Fibroblast of gingiva (primary cell): Measurements from ENCODE around the gene PRKAG2.
"Not testable (repeated sequence)": the region's sequence is repeated elsewhere in the genome, so short reads cannot be mapped to it uniquely, and the experiment has no call there.

Experiments used
- DNase-seq: peaks from one replicate; pipeline ENCODE4 v3.0.0-alpha.2; 2011; ENCODE audit warnings: low read depth

Gene PRKAG2

DNA sequence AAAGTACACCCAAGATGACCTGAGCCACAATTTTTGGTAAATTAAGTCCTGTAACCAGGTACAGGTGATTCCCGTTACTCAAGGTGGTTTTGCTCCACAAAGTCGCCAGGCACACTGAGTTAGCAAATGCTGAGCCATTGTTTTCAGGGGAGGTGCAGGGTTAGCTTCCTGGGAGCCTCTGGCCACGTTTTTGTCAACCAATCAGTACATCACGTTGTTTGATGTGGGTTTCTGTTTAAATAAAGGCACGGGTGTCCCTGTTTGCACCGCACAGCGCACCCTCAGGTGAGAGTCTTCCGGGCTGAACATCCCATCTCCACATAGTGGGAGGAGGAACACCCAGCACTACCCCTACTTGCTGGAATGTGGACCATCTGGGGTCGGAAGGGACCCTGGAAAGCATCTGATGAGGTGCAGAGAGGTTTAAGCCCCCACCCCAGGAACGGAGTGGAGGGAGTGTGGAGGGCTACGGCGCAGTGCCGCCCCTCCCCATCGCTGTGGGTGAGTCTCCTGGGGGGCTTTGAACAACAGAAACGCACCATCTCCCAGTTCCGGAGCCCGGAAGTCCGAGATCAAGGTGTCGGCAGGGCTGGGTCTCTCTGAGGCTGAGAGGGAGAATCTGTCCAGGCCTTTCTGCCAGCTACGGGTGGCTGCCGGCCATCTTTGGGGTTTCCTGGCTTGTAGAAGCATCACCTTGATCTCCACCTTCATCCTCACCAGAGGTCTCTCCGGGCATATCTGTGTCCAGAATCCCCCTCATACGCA is 42.5 kb downstream of the PRKAG2 start:
- DNase-seq: no peak

DNA sequence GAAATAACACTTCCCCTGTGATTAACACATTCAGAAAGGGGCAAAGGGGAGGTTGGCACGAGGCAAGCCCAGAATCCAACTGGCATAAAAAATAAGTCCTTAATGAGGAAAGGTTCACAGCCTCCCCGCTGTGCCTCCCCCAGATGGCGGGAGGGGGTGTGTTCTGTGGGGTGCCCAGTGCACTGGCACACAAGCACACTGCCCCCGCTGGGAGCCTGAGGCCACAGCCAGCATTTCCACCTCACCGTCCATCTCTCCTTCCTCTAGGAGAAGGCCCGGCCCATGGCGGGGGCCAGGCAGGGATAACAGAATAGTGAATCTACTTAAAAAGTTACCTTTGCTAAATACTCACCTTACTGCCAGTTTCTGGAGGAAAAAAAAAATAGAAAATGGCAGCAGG is 43.2 kb downstream of the PRKAG2 start:
- no peak for DNase-seq

DNA sequence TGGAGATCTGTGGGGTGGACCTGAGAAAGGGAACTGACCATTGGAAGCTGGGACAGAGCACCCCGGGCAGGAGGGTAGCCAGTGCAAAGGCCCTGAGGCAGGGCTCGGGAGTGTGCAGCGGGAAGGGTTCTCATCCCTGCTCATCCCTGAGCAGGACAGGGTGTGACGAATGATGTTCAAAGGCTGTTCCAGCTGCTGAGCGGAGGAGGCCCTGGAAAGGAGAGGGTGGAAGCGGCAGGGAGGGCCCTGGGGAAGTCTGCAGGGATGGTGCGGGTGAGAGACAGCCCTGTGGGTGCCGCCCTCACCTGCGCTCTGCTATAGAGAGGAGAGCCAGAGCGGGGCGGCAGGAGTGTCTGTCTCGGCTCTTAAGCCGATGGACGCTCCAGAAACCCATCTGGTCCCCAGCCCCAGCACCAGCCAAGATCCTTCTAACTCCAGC is 43.7 kb downstream of the PRKAG2 start:
- DNase-seq: no peak

DNA sequence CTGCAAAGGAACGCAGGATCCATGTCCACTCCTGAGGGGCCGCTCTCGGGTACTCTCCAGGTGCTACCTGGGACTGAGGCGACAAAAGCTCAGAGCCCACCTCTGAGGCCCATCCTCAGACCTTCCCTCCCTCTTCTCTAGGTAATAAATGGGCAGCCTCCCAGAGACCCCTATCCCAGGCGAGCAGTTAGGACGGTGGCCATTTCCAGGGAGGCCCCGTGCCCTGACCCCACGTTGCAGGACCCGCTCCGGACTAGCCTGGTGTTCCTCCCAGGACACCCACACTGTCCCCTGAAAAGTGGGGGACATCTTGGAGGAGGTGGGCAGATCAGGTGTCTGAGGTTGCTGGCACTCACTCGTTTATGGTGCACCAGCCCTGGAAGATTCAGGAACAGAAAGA is 44.3 kb downstream of the PRKAG2 start:
- no peak for DNase-seq

DNA sequence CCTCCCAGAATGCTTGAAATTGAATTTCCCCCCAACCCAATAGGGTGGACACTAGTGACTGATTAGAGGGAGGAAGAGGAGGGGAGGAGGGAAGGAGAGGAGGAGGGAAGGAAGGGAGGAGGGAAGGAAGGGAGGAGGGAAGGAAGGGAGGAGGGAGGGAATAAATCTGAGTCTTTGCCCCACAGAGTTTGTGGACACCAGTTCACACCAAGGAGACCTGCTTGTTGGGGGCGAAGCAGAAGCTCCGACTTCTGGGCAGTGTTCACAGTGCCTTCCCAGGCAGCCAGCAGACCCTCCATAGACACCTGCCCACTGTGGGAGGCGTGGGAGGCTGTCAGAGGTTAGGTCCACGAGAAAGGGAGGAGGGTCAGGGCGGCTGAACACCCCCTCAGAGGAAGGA is 44.8 kb downstream of the PRKAG2 start:
- DNase-seq: no peak

DNA sequence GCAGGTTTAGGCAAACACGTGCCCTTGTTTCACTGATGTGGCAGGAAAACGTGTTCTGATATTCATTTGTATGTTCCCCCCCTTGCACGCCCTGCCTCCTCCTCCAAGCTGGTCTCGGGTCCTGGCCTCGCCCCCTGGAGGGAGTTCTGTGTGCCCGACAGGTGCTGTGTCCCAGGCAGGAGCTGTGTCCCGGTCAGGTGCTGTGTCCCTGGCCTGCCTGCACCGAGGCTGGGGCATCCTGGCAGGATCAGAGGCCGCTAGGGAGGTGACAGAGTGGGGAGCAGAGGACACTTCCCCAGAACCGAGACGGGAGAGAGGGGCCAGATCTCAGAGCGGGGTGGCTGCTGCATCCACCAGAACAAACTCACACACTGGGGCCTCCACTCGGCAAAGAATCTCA is 45.3 kb downstream of the PRKAG2 start:
- DNase-seq: no peak

DNA sequence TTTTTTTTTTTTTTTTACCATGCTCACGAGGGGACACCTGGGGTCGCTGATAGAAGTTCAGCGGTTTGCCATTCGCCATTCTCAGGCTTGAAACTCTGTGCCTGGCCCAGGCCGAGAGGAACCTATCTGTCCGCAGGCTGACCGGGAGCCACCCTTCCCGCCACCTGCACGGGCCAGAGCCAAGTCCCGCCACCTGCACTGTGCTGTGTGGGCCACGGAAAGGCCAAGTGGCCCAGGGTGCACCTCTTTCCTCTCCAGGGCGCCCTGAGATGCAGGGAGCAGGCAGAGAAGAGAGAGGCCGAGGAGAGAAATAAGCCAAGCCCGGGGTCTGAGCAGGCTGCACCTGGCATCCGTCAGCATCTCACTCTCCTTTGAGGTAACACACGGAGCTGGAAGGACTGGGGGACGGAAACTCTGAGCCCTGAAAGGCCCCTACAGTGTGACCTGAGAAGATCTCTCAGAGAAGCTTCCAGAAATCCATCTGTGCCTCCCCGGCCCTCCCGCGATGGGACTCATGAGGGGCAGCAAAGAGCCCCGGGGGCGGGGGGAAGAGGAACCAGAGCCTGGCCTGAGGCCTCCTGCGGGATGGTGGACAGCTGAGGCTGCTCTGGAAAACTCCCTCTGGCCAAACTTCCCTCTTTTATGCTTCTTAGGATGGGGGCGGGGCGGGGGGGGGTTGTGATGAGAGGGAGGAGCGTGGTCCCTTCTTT is 46.6 kb downstream of the PRKAG2 start:
- DNase-seq: no peak

DNA sequence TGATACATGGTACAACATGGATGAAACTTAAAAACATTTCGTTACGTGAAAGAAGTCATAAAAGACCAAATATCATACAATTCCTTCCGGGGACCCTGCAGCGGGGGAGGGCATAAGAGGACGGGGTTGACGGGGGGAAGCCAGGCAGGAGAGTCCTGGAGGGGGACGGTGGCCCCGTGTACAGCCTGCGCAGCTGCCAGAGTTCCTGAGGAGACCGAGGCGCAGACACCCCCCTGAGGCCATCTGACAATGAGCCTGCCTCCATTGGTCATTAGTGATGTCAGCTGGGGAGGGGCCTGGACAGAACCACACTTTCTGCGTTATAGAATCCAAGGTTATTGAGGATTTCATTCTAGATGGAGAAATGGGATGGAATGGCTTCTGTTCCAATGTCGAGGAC is 47.2 kb downstream of the PRKAG2 start:
- no peak for DNase-seq

DNA sequence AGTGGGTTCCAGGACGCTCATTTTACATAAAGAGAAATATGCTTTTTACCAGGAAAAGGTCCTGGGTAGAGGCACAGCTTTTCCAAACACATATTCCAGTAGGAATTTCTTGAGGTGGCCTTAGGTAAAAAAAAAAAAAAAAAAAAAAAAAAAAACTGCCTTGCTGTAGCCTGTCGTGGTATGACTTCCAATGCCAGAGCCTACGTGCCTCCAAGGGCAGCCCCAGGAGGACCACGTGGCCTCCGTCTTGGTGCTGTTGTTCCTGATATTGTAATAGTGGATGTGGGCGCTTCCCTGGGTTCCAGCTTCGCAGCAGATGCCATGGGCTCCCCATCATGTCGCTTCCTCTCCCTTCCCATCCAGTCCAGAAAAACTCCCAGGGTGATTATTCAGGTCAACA is 49.3 kb downstream of the PRKAG2 start:
- DNase-seq: no peak

DNA sequence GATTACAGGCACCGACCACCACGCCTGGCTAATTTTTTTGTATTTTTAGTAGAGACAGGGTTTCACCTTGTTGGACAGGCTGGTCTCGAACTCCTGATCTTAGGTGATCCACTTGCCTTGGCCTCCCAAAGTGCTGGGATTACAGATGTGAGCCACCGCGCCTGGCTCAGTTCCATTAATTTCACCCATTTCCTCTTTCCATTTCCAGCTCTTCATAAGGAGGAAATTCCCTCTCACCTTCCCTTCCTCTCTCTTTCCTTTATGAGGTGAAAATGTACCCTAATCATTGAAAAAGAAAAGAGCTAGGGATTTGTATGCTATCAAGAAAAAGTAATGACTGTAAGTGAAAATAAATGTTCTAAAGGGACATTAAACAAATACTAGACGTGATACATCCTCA is 50.6 kb downstream of the PRKAG2 start:
- not testable (repeated sequence) for DNase-seq

DNA sequence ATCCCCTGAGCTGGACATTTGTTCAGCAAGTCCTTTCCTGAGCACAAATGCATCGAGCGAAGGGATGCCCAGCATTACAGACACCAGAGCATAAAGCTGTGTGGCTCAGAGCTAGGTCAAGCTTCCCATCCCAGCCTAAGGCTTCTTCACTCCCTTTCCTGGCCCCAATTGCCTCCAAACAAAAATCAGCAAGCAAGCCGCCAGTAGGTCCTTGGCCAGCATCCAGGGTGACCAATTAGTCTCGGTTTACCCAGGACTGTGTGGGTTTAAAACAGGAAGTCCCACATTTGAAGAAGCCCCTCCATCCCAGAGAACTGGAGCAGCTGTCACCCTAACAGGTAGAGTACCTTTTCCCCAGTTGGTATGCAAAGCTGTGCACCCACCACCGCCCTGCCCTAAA is 51.2 kb downstream of the PRKAG2 start:
- DNase-seq: no peak

DNA sequence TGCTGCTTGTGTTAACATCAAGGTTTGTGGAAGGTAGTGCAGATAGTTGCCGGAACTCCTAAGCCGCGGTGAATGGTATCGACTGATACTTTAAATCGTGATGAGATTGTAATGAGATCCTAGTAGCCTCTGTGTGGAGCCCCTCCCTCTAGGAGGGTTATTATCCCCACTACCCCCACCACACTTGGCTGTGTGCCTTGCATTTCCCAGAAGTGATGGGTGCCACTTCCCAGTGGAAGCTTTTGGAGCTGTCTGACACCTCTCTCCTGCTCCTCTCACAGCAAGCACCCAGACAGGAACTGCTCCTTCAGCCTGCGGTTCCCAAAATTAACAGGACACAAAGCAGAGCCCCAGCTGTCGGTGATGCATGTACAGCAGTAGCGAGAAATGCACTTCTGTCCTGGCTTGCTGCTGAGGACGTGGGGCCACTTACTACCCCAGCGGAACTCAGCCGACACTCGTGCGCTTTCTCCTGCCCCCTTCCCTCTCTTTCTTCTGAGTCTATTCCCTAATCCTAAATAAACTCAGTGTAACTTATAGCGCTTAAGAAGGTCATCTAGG is 52.5 kb downstream of the PRKAG2 start:
- DNase-seq: no peak

DNA sequence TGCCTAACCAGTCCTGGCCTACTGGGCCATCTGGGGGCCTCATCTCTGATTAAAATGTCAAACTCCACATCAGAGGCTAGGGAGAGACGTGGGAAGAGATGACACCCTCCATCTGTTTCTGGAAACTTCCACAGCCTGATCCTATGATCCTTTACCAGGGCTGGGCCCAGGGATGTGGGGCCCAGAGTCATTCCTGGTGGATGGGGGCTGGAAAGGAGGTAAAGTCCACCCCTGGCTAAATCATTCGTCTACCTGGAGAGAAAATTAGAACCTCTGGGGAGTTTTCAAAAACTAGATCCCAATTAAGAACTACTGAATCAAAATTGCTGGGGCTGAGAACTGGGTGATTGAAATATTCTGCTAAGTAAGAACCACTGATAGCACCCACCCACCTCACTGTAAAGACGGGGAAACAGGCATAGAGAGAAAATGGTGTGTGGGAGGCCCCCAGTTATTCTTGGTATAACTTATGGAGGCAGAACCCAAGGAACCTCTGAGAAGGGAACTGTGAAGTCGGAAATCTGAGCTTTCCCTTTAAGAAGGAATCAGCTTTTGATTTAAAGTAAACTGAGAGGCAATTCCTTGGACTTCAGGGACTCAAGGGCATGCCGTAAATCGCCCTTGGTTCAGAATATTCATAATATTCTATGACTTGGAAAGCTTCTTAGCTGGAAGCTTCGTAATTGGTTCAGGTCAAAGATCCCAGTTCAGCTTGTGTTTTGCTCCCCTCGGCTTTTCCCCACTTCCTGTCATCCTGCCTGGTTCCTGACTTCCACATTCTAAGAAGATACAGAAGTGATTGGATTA is 53.1 kb downstream of the PRKAG2 start:
- DNase-seq: no peak

DNA sequence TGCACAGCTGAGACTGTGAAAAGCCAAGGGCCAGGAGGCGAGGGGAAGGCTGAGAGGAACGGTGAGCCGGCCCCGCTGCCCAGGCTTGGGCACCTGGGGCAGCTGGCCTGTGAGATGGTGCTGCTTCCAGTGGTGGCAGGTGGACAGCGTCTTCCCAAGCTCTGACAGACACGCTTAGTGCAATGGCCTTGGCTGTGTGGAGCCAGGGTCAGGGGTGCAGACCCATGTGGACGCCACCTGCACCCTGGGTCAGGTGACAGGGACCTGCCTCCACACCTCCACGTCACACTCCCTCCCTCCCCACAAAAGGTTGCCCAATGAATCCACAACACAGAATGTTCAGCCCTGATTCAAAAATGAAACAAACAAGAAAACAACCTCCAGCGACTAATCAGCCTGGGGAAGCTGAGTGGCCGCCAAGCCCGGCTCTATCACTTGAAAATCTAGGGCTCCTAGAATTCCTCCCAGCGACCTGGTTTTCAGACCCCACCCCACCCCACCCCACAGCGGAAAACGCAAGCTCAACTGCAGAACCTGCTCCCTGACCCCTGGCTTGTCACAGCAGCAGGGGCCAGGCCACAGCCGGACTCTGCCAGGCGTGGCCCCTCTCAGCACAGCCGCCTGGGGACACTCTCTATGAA is 54.3 kb downstream of the PRKAG2 start:
- DNase-seq: no peak

DNA sequence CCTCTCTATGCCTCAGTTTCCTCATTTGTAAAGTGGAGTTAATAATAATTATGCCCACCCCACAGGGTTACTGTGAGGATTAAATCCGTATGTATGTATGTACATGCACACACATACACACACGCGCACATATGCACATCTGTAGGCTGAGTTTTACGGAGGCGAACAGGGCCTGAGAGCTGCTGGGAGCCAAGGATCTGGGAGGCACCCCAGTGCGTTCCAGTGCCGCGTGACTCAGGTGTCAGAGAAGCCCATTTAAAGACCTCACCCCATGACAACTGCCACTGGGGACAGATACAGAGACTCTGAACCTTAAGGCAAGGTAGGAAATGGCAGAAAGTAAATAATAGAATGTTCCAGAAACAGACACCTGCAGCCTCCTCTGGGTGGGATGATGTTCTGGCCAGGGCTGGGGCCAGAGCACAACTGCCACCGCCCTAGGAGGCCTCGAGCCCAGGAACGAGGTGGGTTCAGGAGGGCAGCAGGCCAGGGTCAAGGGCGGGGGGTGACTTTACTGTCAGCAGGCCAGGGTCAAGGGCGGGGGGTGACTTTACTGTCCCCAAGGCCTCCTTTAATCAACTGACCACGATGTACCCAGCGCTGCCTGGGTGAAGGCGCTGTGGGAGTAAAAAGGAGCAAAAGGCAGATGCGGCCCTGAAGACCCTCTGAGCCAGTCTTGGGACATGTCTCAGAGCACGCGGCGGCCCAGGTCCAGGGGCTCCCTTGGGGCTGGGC is 54.9 kb downstream of the PRKAG2 start:
- no peak for DNase-seq

DNA sequence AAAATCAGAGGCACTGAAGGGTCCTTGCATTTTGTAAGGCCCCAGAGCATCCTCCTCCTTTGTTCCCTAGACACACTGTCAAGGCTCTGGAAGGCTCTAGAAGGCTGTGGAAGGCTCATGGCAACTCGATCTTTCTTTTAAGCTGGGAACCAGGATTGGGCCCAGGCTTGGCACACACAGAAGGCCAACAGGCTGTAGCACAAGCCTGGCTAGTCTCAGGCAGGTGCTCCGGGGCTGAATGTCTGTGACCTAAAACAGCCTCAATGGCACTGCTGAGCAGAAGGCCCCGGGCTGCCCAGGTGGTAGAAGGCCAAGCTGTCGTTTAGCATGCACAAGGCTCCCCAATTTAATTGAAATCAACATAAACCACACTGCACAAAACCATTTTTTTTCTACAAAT is 55.7 kb downstream of the PRKAG2 start:
- DNase-seq: no peak

DNA sequence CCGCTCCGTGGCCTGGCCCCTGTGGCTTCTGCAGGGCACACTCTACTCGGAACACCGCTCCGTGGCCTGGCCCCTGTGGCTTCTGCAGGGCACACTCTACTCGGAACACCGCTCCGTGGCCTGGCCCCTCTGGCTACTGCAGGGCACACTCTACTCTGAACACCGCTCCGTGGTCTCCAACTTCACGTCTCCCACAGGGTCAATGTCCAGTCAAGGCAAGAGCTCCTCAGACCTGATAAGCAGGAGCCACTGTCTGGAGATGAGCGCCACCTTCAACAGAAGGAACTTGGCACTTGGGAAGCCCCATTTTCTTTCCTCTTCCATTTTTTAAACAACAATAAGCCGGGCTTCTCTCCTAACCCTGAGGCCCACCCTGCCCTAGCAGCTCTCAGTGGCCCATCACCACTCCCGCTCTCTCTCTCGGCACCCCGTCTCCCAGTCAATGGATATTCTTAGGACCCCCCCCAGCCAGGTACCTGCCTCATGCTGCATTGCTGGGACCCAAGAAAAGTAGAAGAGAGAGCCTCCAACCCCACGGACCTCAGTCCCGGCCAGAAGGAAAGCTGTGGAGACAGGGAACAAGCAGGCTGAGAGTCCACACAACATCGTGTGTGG is 56.3 kb downstream of the PRKAG2 start:
- DNase-seq: no peak

DNA sequence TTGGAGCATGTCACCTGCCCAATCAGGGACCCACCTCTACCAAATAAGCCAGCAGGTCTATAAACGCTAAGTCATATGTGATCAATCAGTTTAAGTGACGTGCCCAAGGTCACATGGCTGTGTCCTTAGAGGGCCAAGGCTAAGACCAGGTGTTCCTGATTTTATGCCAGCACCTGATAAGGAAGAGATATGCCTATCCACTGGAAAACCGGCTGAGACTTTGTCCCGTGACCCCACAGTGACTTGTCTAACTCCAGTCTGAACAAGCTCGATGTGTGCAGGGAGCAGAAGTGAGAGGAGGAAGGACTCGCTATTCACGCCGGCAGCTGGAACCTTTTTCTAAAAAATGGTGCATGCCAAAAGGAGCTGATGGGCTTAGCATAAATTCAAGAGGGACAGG is 57.0 kb downstream of the PRKAG2 start:
- no peak for DNase-seq

DNA sequence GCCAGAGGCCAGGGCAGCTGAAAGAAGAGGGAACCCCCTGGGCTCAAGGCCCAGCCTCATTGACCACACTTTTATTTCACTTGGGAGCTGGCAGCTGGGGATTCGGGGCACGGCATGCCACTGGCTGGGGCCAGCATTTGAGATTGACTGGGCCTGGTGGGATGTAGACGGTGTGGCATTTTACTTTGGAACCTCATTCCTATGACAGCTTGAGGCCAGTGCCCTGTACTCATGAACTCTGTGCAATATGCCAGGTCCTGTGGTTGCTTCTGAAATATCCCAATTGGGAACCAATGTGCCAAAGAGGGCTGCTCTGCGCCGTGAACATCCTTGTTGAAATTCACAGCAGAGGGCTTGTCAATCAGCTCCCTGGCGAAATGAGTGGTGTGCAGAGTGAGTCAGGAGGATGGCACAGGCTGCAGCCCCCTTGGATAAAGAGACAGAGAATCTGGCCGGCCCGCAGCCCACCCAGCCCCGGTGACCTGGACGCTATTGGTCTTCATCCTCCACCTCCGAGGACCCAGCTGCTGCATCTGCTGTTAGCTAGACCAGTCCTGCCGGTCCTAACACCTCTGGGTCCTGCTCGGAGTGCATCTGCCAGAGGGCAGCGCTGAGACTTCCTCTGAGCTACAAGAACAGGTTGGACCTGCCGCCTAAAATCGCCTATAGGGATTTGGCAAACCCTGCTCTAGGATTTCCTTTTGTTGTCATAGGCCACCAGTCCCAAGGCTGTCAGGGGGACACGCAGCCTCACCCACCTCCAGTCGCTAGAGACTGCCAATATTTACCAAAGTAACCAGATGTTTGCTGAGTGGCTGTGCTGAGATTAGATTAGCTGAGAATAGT is 58.0 kb downstream of the PRKAG2 start:
- no peak for DNase-seq
